Hindlimb muscle (tissue), 1 donor: ENCODE results near the gene CLCA1. TPM values are rescaled to one million over a fixed set of nuclear protein-coding genes. Genes with fewer than 3 reads are reported as not detected.
A peak's percentile ranks its signal among the peaks of the same experiment; 100 is the strongest.
"Not testable (repeated sequence)": the region's sequence is repeated elsewhere in the genome, so short reads cannot be mapped to it uniquely, and the experiment has no call there.

ENCODE experiments used
- DNase-seq: peaks from one replicate; pipeline ENCODE4 v3.0.0-alpha.2; 2013
- polyA plus RNA-seq: library from polyadenylated mRNA; unstranded; fragments of 120-200 nt; gene quantifications from one replicate; pipeline ENCODE4 v1.2.1, GENCODE V29; 2013; ENCODE audit not compliant: insufficient read length

Gene CLCA1
- polyA plus RNA-seq, 1 donor: not detected

GRCh38 chr1:86466109-86466844, 2.5 kb upstream of the CLCA1 start:
- DNase-seq: no peak

DNA sequence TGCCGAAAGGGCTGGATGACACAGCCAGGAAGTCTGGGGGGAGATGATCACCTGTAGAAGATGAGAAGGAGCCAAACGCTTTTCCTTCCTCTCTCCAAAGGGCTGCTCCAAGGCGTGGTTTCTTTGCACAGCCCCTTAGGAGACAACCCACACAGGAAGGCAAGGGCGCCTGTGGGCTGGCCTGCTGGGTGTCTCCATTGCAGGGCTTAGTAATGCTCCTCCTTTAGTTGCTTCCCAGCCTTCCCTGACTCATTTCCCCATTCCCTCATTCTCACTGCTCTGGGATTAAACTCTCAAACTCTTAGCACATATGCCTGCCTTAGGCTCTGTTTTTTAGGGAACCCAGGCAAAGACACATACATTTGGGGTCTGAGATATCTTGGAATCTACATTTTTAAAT, 1.7 kb upstream of the CLCA1 start:
- no peak for DNase-seq

DNA sequence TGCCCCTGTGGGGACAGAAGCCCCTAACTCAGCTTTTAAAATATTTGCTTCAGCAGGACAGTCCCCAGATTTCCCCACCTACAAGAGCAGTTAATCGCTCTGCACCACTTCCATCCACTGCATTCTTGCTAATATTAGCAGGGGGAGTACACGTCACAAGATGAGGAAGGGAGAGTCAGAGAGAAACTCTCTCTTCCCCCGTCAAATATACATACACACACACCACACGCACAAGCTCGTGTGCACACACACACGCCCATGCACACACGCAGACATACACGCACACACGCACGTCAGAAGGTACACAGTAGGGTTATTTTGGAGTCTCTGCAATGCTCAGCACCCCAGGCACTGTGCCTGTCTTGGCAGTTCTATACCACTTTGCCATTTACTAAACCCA, 2.1 kb downstream of the CLCA1 start:
- no peak for DNase-seq

GRCh38 chr1:86471291-86471690, 2.6 kb downstream of the CLCA1 start:
- no peak for DNase-seq

DNA sequence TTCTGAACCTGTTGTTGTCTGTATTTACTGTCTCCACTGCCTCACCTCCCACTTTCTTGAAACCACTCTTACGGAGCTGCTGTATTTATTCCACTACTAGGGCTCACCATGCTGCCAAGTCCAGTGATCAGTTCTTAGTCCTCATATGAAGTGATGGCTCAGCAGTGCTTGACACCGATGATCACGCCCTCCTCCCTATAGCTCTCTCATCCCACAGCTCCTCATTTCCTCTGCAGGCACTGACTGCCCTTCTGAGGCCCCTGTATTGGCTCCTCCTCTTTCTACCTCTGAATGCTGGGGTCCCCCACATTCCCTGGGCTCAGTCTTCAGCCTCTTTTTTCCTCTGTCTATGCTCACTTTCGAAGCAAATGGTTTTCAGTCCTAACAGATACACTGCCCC, 3.4 kb downstream of the CLCA1 start:
- no peak for DNase-seq

DNA sequence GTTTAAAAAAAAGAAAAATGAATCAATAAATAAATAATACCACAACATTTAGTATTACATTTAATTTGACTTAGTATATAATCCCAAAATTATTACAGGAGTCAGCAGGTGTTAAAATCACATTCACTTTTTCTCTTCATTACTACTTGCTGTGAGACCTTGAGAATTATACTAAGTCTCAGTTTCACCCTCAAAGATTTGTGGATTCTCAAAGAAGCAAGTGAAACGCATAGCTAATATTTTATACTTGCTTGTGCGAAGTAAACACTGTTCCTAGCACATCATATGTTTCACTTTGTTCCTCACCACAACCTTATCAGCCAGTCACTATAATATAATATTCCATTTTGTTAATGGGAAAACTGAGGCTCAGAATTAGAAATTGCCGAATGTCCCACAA, 4.0 kb downstream of the CLCA1 start:
- no peak for DNase-seq

- no peak for DNase-seq
Measured at GRCh38 chr1:86477256-86477655, 8.5 kb downstream of the CLCA1 start.

GRCh38 chr1:86477682-86478081, 9.0 kb downstream of the CLCA1 start:
- no peak for DNase-seq

GRCh38 chr1:86478416-86479156, 9.9 kb downstream of the CLCA1 start:
- no peak for DNase-seq

DNA sequence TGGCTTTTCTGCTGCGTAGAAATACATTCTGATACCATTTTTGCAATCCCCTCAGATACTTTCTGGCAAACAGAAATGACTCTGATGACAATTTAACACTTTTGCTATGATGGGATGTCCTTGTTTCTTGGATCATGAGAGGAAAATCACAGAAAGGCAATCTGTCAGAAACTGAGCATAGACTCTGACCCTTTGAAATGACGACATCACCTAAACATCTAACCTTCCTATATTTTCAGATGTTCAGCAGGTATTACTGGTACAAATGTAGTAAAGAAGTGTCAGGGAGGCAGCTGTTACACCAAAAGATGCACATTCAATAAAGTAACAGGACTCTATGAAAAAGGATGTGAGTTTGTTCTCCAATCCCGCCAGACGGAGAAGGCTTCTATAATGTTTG, 13.2 kb downstream of the CLCA1 start:
- DNase-seq: no peak

- peak; percentile 87 for DNase-seq
Measured at GRCh38 chr1:86487131-86487810, 18.5 kb downstream of the CLCA1 start.

GRCh38 chr1:86487811-86488141, 19.0 kb downstream of the CLCA1 start:
- no peak for DNase-seq

DNA sequence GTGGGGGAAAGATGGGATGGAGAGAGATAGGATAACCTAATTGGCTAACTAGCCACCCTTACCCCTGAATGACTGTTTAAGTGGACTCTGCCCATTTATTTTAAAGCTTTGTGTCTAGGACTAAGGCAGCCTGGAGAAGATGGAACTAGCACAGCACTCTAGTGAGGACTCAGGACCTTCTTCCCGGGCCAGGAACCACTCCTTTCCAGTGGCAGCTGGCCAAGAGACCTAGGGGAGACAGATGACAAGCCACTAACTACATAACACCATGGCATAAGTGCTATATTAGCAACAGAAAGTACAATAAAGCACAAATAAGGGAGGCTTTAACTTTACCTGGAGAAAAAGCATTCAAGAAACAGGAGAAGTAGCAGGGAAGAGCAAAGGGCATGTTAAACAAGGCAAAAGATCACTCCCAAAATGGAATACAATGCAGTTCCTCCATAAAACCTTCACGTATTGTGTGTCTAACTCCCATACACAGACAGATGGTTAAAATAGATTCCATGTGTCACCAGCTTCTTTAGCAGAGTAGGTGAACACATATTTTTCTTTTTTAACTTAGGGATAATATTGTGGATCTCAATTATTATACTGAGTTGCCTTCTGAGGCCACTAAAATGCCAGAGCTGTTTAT, 20.6 kb downstream of the CLCA1 start:
- DNase-seq: no peak

DNA sequence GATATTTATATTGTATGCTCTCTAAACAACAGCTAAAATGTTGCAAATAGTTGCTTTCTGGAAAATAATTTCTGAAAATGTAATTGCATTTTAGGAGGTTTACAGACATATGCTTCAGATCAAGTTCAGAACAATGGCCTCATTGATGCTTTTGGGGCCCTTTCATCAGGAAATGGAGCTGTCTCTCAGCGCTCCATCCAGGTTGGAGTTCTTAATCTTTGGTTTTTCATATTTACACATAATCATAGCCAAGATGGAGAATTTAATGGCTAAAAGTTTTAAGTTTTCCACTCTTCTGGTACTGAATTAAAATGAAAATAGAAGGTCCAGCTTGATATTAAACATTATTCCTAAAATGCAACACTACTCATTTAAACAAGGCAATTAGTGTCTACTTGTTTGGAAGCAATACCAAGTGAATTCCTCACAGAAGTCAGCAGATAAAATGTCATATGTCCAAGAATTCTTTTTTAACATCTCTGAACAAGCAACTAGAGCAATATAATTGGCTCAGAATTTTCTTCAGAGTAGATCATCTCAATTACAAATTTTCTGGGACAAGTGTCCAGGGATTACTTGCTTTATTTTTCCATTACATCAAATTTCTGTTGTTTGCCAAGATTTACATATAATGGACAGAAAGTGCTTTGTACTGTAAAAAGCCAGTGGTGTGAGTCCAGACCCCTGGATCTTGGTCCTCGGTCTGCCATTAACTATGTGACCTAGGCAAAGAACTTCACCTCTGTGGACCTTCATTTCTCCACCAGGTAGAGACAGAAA, 22.6 kb downstream of the CLCA1 start:
- DNase-seq: peak; percentile 67

GRCh38 chr1:86498281-86498680, 29.6 kb downstream of the CLCA1 start:
- DNase-seq: no peak

DNA sequence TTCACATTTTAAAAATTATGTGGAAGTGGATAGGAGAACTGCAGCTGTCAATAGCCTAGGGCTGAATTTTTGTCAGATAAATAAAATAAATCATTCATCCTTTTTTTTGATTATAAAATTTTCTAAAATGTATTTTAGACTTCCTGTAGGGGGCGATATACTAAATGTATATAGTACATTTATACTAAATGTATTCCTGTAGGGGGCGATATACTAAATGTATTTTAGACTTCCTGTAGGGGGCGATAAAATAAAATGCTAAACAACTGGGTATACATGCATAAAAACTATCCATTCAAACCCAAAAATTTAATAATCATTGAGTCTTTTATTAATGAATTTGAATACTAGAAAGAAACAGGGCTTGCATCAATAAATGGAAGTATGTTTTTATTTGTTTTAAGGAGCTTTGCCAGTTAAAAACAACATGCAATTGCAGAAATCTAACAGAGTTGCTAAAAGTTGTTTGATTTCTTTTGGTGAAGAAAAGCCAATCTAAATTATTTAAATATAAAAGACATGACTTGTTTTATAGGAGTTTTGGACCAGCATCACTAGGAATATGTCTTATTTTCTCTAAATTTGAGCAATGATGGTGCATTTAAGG, 31.4 kb downstream of the CLCA1 start:
- DNase-seq: no peak

- no peak for DNase-seq
Measured at GRCh38 chr1:86500714-86501113, 32.0 kb downstream of the CLCA1 start.

GRCh38 chr1:86502125-86502646, 33.5 kb downstream of the CLCA1 start:
- not testable (repeated sequence) for DNase-seq

DNA sequence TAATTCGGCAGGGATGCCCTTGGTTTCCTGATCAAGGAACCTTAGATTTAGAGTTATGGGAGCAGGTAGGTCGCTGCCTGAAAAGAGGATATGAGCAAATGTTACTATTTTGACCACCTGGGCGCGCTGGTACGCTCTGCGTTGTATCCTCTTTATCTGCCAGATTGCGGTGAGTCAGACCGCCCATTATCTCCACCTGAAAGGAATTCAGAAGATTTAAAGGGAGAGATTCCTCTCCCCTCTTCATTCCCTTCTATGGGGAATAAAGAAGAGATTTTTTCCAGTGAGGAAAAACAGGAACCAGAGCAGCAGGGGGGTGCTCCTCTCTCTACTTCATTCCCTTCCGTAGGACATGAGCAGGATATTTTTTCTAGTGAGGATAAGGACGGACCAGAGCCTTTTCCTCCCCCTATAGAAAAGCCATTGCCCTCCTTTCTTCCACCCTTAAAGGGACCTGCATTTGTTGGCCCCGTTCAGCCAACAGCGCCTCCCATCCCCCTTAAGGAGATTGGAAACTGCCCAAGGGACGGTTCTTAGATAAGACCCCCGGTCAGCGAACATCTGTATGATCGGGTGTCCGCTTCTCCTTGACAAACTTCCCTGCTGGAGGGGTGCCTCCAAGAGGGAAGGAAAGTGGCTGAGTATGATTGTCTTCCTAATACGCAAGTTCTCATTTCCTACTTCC, 34.1 kb downstream of the CLCA1 start:
- no peak for DNase-seq

- DNase-seq: no peak
Measured at GRCh38 chr1:86503406-86504136, 34.8 kb downstream of the CLCA1 start.

DNA sequence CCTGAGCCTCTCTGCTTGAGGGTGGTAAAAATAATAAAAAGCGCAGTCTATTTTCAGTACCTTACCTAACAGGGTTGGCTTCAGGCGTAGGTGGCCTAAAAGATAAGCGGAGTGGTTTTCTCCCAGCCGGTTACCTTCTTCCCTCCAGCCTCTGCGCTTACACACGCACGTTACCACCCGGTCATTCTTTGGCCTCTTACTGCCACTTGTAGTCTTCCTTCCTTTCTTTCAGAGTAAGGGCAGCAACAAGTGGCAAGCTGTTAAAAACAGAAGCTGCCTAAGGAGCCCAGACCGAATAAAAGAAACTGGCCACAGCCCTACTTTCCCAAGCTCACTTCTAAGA, 35.4 kb downstream of the CLCA1 start:
- no peak for DNase-seq
